Heart left ventricle (tissue), 16 donors: ENCODE results near the gene STAT2. TPM values are rescaled to one million over a fixed set of nuclear protein-coding genes. Genes with fewer than 3 reads are reported as not detected.
A peak's percentile ranks its signal among the peaks of the same experiment; 100 is the strongest.

Experiments used
- ATAC-seq, 4 donors: fragments of 200-7000 bp; cut with Tn5 transposase; one replicate each; pipeline ENCODE4 v1.9.1; 2020 to 2022; ENCODE audit warnings: moderate library complexity in 4 of 4, mild to moderate bottlenecking in 3 of 4, moderate number of reproducible peaks in 1 of 4
- DNase-seq, 5 donors: peaks; one replicate each; pipeline ENCODE4 v3.0.0-alpha.2; 2020
- H3K27ac ChIP-seq, 12 donors: fragments of 200-600 bp; sonication (generic) in 4 of 12; one replicate each; pipeline versions ENCODE4 v1.5.0 to v1.8.0; 2016 to 2022; ENCODE audit warnings: mild to moderate bottlenecking in 2 of 12
- H3K27me3 ChIP-seq, 9 donors: fragments of 200-600 bp; sonication (generic) in 2 of 9; one replicate each; pipeline versions ENCODE4 v1.5.1 to v1.8.0; 2016 to 2022; ENCODE audit warnings: mild to moderate bottlenecking in 3 of 9
- H3K36me3 ChIP-seq, 9 donors: fragments of 200-600 bp; sonication (generic) in 2 of 9; one replicate each; pipeline versions ENCODE4 v1.5.0 to v1.8.0; 2018 to 2022; ENCODE audit warnings: mild to moderate bottlenecking in 2 of 9
- H3K4me1 ChIP-seq, 12 donors: fragments of 200-600 bp; sonication (generic) in 4 of 12; one replicate each; pipeline versions ENCODE4 v1.5.0 to v1.8.0; 2016 to 2022; ENCODE audit warnings: mild to moderate bottlenecking in 3 of 12
- H3K4me3 ChIP-seq, 12 donors: fragments of 200-600 bp; sonication (generic) in 4 of 12; one replicate each; pipeline versions ENCODE4 v1.5.0 to v1.8.0; 2017 to 2022; ENCODE audit warnings: mild to moderate bottlenecking in 9 of 12, moderate library complexity in 4 of 12
- H3K9me3 ChIP-seq, 12 donors: fragments of 200-600 bp; sonication (generic) in 4 of 12; one replicate each; pipeline versions ENCODE4 v1.5.0 to v1.8.0; 2016 to 2022; ENCODE audit warnings: mild to moderate bottlenecking in 1 of 12
- CTCF ChIP-seq, 12 donors: fragments of 200-600 bp; sonication (generic) in 4 of 12; IDR thresholded peaks; one replicate each; pipeline versions ENCODE4 v1.5.0 to v1.8.0; 2018 to 2022; ENCODE audit warnings: antibody characterized with exemption in 12 of 12, mild to moderate bottlenecking in 5 of 12
- POLR2A ChIP-seq, 2 donors: fragments of 450-650 bp; IDR thresholded peaks; one replicate each; pipeline ENCODE4 v1.6.1; 2017; ENCODE audit warnings: antibody characterized with exemption in 2 of 2, mild to moderate bottlenecking in 2 of 2, moderate library complexity in 2 of 2
- WGBS, 4 donors: extraction: QIAGEN DNeasy Blood & Tissue Kit in 2 of 4; methylation state at CpG; one replicate each; pipeline versions ENCODE4 v1.1.5 to v1.1.7; 2013 to 2018; 5-methylcytosine and 5-hydroxymethylcytosine counted together
- intact Hi-C, 10 donors: fragments of 100-400 bp; cut with DNase I; formaldehyde crosslinking; loops; one replicate each; pipeline versions ENCODE4 v1.11.1 to v1.14.2; 2022
- polyA plus RNA-seq, 2 donors: library from polyadenylated mRNA; stranded (reverse); fragments of 200-250 nt; gene quantifications; one replicate each; pipeline ENCODE4 v1.2.3, GENCODE V29; 2013
- total RNA-seq, 9 donors: library from RNA; depleted of rRNA in 2 of 9; stranded (reverse); fragments of >200 nt in 2 of 9; fragmentation: NEBNext Ultra II Directional in 3 of 9; extraction: Animal tissue kit (Norgen Biotek cat#: 25700) in 3 of 9; gene quantifications; one replicate each; pipeline versions ENCODE4 v1.1.0 to v1.2.4, GENCODE V29; 2016 to 2023
- donor health status: ischemic (EF 13 %, LVEDD 7.1; RV severe dilation, severe dysfunction).
- donor health status: healthy with polysubstance abuse.
- donor health status: DM: no; HTN: yes; CAD: no.
- donor health status: DM: no; HTN: no; CAD: no.
- donor health status: ischemic (EF 25% LVEDD 6.9; RV normal size, moderate dysfunction).
- donor health status: ischemic (EF 25% LVEDD 5.7; RV mildly dilated, moderate dysfunction).
- donor health status: healthy.
- donor health status: DM: yes; HTN: yes; CAD: no.
- donor health status: ischemic (EF 35%, LVEDD 5.7; RV mildly dilated, moderate dysfunction).
- donor health status: nonischemic (EF 11% LVEDD 7.7; RV severe dilation, severe dysfunction).
- donor health status: DM: yes; HTN: yes; CAD: no.
- donor health status: PGD.
- donor health status: ischemic (EF 29% LVEDD 5.4; RV normal size, mild dysfunction).
- donor health status: nonischemic (EF 23%, LVEDD 6.1; RV moderate dilation, normal function).

The STAT2 gene
- total and polyA plus RNA-seq, 11 donors = 23.1 to 150 (median 36.1) TPM

DNA sequence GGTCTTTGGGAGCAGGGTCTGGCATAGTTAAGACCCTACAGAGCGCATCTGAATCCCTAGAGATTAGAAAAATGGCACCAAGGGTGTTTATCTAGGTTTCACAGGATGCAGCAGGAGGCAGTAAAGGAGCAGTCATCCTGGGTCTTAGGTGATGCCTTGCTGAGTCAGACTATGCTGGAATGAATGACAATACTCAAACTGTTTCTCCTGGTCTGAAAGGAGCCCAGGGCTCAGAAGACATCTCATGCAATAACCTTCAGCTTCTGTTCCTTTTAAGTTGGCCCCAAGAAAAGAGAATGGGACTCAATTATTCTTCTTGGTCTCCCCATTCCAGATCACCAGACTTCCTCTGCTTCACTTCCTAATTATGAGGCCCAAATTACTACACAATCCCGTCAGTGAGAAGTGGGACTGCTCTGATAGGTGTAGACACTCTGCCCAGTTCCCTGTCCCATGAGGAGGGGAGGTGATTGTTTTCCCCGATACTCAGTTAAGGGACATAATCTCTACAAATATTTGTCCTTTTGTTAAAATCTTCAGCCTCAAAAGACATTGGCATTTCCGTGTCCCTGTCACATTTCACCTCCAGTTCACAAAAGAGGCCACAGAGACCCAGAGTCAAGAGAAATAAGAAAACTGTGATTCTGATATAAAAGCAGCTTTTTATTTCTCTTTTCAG is 17.5 kb upstream of the STAT2 start:
- WGBS, 4 donors = 65 to 80% (median 73%) methylated on average over 4 of the region's 4 CpGs
- H3K36me3 ChIP-seq = no peaks in the 10 kb centered on the region
- DNase-seq = no peak
- no peak overlapping the region for H3K4me3 ChIP-seq
- H3K9me3 ChIP-seq = peaks cover 0 to 7% (median 0%) of the 10 kb centered on the region in 12 donors
- intact Hi-C loops = no loop called here
- ATAC-seq = peak in 1 of 4 donors; percentile 13
- H3K27ac ChIP-seq = no peak overlapping the region
- H3K4me1 ChIP-seq = peaks cover 0 to 19% (median 0%) of the 10 kb centered on the region in 12 donors
- no peaks in the 10 kb centered on the region for H3K27me3 ChIP-seq
- TF ChIP-seq POLR2A (IDR thresholded peaks at IDR 0.05) (no peak), CTCF (IDR thresholded peaks at IDR 0.05) (no peak)

DNA sequence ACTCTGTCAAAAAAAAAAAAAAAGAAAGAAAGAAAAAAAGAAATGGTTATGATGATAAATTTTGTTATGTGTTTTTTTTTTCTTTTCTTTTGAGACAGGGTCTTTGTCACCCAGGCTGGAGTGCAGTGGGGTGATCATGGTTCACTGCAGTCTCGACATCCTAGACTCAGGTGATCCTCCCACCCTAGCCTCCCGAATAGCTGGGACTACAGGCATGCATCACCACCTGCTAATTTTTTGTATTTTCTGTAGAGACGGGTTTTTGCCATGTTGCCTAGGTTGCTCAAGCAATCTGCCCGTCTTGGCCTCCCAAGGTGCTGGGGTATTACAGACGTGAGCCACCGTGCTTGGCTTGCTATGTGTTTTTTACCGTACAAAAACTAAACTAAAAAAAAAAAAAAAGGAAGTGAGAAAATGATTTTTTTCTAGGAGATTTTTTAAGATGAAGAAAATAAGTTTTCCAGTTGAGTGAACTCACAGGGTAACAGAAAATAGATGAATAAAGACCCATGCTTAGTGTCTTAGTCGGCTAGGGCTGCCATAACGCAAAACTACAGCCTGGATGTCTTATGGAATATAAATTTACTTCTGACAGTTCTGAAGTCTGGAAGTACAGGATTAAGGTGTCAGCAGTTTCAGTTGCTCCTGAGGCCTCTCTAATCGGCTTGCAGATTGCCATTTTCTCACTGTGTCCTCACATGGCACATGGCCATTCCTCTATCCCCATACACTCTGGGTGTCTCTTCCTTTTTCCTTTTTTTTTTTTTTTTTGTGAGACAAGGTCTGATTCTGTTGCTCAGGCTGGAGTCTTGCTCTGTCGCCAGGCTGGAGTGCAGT is 15.9 kb upstream of the STAT2 start:
- Histone ChIP-seq H3K36me3 (no peaks in the 10 kb centered on the region), H3K4me1 (peaks cover 0 to 19% (median 0%) of the 10 kb centered on the region in 12 donors), H3K27me3 (no peaks in the 10 kb centered on the region), H3K4me3 (no peak overlapping the region), H3K9me3 (peaks cover 0 to 7% (median 0%) of the 10 kb centered on the region in 12 donors), H3K27ac (no peak overlapping the region)
- no peak for ATAC-seq
- DNase-seq = no peak
- TF ChIP-seq CTCF (IDR thresholded peaks at IDR 0.05) = no peak
- no peak for TF ChIP-seq POLR2A (IDR thresholded peaks at IDR 0.05)
- intact Hi-C loops = no loop called here
- WGBS, 4 donors = 79 to 87% (median 83%) methylated on average over 11 of the region's 11 CpGs

- H3K27ac ChIP-seq = no peak overlapping the region
- 69 to 79% (median 76%) methylated on average over 7 of the region's 7 CpGs for WGBS, 4 donors
- no peak for TF ChIP-seq CTCF (IDR thresholded peaks at IDR 0.05)
- no peak for TF ChIP-seq POLR2A (IDR thresholded peaks at IDR 0.05)
- H3K9me3 ChIP-seq = peaks cover 0 to 7% (median 0%) of the 10 kb centered on the region in 12 donors
- H3K4me3 ChIP-seq = no peak overlapping the region
- peaks cover 0 to 19% (median 0%) of the 10 kb centered on the region in 12 donors for H3K4me1 ChIP-seq
- H3K27me3 ChIP-seq = no peaks in the 10 kb centered on the region
- intact Hi-C loops = no loop called here
- no peaks in the 10 kb centered on the region for H3K36me3 ChIP-seq
- DNase-seq = no peak
- no peak for ATAC-seq
Observed at GRCh38 chr12:56374726-56375597, 15.1 kb upstream of the STAT2 start.
